Measurements from ENCODE around the gene XKR7. TPM values are rescaled to one million over a fixed set of nuclear protein-coding genes. Genes with fewer than 3 reads are reported as not detected.
A peak's percentile ranks its signal among the peaks of the same experiment; 100 is the strongest.

The XKR7 gene
- total RNA-seq, 1 experiment from 2014 or later: 1.3 TPM

DNA sequence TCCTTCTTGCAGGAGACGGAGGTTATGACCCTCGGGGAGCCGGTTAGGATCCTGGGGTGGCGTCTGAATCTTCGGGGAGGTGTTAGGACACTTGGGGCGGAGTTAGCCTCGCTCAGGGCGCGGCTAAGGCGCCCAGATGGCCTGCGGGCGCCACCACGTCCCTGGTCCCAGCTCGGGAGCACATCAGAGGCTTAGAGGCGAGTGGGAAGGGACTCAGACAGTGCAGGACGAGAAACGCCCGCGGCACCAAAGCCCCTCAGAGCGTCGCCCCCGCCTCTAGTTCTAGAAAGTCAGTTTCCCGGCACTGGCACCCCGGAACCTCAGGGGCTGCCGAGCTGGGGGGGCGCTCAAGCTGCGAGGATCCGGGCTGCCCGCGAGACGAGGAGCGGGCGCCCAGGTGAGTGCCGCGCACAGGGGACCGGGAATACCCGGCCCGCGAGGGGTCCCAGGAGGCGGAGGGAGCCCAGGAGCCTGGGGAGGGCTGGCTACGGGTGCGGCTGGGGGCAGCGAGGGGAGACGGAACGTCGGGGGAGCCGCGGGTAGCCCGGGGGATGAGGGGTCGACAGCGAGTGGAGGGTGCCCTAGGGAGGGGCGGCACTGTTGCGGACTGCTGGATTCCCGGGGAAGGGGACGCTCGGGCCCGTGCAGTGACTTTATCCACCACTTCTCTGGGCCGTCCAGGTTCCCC is 84.3 kb downstream of the XKR7 start, which contains the start of gene HCK:
HCK (plus strand) TSS at position 153 of the 688 bp plus-strand sequence.
- Histone ChIP-seq H2AK5ac (ENCODE audit: insufficient read length, low read length) (no peak within 1 kb of the TSS), H2BK15ac (ENCODE audit: low read depth, low read length) (no peak within 1 kb of the TSS), H3K23ac (ENCODE audit: insufficient read length, low read depth, low read length) (no peak within 1 kb of the TSS), H3K79me1 (ENCODE audit: insufficient read depth, low read depth, low read length, poor library complexity, severe bottlenecking) (no peaks in the 10 kb centered on the region), H2BK120ac (ENCODE audit: low read depth, low read length, poor library complexity, severe bottlenecking) (no peak within 1 kb of the TSS), H4K8ac (replicated peaks; ENCODE audit: insufficient read length, low read depth, low read length) (no peak within 1 kb of the TSS), H4K5ac (ENCODE audit: insufficient read length, low read depth, low read length) (no peak within 1 kb of the TSS), H2AFZ (ENCODE audit: low read length) (peak within 1 kb of the TSS; percentile 25), H2BK5ac (ENCODE audit: insufficient read length, low read length) (no peak within 1 kb of the TSS), H3K18ac (ENCODE audit: insufficient read length, low read depth, low read length) (peak within 1 kb of the TSS; percentile 27), H3K4ac (ENCODE audit: low read depth, low read length) (no peak within 1 kb of the TSS), H2BK12ac (ENCODE audit: insufficient read length, low read depth, low read length) (no peak within 1 kb of the TSS), H3K14ac (ENCODE audit: insufficient read depth, low read length) (peak within 1 kb of the TSS; percentile 76; the same call in 1 of the 2 replicates), H3K56ac (ENCODE audit: insufficient read length, low read depth, low read length) (no peak within 1 kb of the TSS), H3K4me2 (ENCODE audit: insufficient read depth, insufficient read length, low read length) (peak within 1 kb of the TSS; percentile 66), H3K27me3 (ENCODE audit: insufficient read depth, low read length) (peaks cover 12% of the 10 kb centered on the region; the same call in 1 of the 2 replicates), H3K27ac (ENCODE audit: insufficient read length, low read depth, low read length) (no peak within 1 kb of the TSS), H2BK20ac (ENCODE audit: low read depth, low read length, poor library complexity, severe bottlenecking) (no peak within 1 kb of the TSS), H3K23me2 (ENCODE audit: insufficient read length, low read depth, low read length, poor library complexity, severe bottlenecking) (peaks cover 20% of the 10 kb centered on the region), H3T11ph (ENCODE audit: low read length) (no peak within 1 kb of the TSS), H3K9ac (ENCODE audit: extremely low read depth, insufficient read length, low read length) (no peak within 1 kb of the TSS), H3K4me1 (ENCODE audit: insufficient read depth, low read length) (no peaks in the 10 kb centered on the region), H4K20me1 (ENCODE audit: control insufficient read depth, insufficient read depth, insufficient read length) (no peaks in the 10 kb centered on the region), H3K9me3 (ENCODE audit: control insufficient read depth, low read depth, low read length) (no peaks in the 10 kb centered on the region), H3K79me2 (ENCODE audit: insufficient read depth, low read length) (no peaks in the 10 kb centered on the region), H4K91ac (ENCODE audit: insufficient read length, low read depth, low read length) (no peak within 1 kb of the TSS)
- no CpG with 5 or more reads among the region's 58 CpGs for WGBS (ENCODE audit: extremely low coverage, insufficient read length, low lambda C conversion rate)
- no peaks in the 10 kb centered on the region for H3K9me3 Mint-ChIP-seq
- peaks cover 77% of the 10 kb centered on the region for H3K27me3 Mint-ChIP-seq (ENCODE audit: low read depth)
- peak within 1 kb of the TSS in 1 of 3 experiments; percentile 3; a peak in 1 of 7 replicates for H3K27ac Mint-ChIP-seq
- DNase-seq: no peak
- TF ChIP-seq, protein P1, sequence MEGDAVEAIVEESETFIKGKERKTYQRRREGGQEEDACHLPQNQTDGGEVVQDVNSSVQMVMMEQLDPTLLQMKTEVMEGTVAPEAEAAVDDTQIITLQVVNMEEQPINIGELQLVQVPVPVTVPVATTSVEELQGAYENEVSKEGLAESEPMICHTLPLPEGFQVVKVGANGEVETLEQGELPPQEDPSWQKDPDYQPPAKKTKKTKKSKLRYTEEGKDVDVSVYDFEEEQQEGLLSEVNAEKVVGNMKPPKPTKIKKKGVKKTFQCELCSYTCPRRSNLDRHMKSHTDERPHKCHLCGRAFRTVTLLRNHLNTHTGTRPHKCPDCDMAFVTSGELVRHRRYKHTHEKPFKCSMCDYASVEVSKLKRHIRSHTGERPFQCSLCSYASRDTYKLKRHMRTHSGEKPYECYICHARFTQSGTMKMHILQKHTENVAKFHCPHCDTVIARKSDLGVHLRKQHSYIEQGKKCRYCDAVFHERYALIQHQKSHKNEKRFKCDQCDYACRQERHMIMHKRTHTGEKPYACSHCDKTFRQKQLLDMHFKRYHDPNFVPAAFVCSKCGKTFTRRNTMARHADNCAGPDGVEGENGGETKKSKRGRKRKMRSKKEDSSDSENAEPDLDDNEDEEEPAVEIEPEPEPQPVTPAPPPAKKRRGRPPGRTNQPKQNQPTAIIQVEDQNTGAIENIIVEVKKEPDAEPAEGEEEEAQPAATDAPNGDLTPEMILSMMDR (conservative IDR thresholded peaks at IDR 0.05): no peak
- H3K4me1 Mint-ChIP-seq: peaks cover 17 to 19% of the 10 kb centered on the region in 2 experiments
- H3K36me3 Mint-ChIP-seq (ENCODE audit: insufficient read depth in 1 of 3, low read depth in 3 of 3): no peaks in the 10 kb centered on the region; a peak in 1 of 7 replicates
- peak within 1 kb of the TSS; percentile 68 to 88 for H3K4me3 Mint-ChIP-seq

Measured in H9 (cell line).